Mucosa of gallbladder (tissue), 1 donor: ENCODE data around the gene ACSL3. TPM values are rescaled to one million over a fixed set of nuclear protein-coding genes. Genes with fewer than 3 reads are reported as not detected.

Source experiments
- DNase-seq: peaks from one replicate; pipeline ENCODE4 v3.0.0-alpha.2; 2020; ENCODE audit warnings: low spot score
- total RNA-seq: library from RNA; stranded (reverse); gene quantifications from one replicate; pipeline ENCODE4 v1.2.1, GENCODE V29; 2021
- donor health status: DM: no; HTN: no; CAD: no.

Gene ACSL3
- total RNA-seq, 1 donor from 2014 or later, result 68.5 TPM

DNA sequence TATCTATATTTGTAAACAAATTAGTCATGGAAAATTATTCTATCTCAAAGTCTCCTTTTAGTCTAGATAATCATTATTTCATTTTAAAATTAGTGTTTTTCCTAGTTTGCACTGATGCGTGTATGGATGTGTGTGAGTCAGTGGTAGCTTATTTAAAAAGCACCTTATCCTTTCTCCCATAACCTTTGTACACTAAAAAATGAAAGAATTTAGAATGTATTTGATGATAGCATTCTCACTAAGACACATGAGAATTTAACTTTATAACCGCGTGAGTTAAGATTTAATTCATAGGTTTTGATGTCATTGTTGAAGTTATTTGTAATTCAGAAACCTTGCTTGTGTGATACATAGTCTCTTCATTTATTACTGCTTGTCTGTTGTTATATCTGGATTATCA lies 81.7 kb downstream of the ACSL3 start:
- DNase-seq, result no peak

DNA sequence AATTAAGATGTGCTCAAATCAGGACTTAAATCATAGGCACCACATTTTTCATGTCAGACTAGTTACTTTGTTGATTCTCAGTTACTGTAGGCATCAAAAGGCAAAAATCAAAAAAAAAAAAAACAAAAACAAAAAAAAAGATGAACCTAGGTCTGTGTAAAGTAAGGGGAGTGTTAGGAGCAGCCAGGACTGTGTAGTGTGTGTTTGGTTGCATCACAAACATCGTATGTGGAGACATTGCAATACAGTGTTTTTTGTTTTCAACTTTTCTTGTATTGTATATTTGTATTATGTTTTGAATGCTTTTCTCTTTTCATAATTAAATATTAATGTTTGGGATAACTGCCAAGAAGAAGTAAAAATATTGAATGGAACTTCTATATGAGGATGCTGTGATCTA lies 82.1 kb downstream of the ACSL3 start:
- no peak for DNase-seq

DNA sequence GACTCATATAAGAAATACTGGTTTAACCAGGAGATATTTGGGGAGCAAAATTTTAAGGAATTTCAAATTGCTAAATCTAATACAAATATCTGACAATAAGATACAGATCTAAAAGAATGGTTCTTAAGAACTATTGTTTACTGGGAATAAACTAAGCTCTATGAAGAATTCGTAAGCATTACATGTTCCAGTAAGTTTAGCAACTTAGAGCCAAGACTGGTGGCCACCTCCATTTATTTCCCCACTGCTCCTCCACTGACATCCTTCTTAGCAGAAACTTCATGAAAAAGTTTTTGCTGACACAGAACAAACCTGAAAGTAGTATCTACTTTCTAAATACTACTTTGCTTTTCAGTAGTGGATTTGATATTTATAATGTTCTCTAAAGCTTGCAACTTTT lies 83.0 kb downstream of the ACSL3 start:
- no peak for DNase-seq

DNA sequence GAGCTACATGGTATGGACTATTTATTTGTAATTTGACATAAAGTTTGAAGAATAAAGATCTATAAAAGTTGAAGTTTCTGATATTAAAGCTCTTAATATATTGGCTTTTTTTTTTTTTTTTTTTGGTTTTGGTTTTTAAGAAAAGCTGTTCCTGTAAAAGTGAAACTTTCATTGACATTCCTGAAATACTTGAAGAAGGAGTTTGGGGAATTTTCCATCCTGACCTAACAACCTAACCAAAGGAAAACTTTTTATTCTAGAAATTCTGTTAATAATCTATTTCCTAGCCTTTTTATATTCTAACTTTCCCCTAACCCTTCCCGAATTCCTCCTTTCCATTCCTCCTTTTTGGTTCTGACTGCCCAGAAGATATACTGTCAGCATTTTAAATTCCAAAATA lies 83.7 kb downstream of the ACSL3 start:
- no peak for DNase-seq

DNA sequence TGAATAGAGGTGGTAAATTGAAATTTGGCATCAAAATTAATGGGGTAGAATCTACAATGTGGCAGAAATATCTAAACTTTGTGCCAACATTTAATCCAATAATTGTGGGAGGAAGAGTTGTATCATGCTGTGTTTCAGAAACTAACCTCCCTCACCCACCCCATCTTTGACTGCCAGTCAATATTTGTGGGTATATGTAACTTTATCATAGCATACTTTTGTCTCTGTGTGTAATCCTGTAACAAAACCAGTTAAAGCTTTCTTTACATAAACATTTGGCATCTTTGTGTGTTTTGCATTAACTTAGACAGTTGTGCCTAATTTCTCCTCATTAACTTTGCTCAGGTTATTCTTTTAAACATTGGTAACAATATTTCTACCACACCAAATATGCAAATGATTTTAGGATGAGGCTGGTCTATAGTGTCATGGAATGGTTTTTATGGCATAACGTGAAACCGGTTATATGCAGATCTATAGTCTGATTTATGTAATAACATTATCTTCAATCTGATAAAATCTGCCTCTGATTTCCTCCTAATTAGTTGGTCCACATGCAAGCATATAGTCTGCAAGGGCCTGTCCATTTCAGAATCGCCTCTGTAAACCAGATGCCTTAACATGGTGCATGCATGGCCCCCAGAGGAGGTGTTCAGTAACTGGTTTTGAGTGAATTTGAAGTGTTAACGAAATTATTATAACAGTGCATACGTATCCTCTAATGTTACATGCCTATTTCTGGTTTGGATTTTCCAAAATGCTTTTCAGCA lies 84.3 kb downstream of the ACSL3 start:
- DNase-seq, result no peak

DNA sequence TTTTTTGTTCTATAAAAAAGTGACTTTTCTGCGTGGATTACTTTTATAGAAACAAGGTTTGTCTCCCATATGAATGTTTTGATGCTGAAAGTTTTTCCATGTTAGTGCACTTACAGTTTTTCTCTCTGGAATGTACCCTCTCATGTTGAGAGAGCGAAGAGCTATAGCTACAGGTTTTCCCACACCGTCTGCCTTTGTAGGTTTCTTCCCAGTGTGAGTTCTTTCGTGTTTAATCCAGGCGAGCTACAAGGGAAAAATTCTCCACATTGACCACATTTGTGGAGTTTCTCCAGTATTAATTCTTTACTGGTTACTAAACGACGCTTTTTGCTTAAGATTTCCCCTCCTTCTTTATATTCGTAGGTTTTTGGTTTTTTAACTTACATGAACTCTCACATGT lies 85.1 kb downstream of the ACSL3 start:
- DNase-seq, result no peak

DNA sequence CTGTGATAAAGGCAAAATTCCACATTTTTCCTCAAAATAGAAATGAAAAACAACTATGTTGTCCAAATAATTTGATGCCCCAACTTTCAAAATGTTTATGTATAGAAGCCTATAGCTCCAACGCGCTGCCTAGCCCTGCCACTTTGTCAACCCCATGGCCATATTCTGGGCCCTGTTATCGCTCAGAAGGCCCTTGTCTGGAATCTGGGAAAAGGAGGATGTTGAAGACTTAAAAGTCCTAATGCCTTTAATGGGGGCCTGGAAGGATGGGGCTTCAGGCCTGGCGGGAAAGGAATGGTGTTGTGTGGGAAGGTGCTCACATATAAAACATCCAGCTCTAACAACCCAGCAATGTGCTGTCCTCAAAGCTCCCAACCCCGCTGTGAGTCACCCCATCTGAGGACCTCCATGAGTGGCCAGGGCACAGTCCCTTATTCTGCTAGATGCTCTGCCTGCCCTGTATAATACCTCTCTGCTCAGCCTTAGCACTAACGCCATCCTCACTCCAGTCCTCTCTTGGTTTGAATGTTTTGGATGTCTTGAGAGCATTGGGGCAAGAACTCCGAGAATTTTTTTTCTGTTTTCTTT lies 86.0 kb downstream of the ACSL3 start:
- DNase-seq, result no peak

DNA sequence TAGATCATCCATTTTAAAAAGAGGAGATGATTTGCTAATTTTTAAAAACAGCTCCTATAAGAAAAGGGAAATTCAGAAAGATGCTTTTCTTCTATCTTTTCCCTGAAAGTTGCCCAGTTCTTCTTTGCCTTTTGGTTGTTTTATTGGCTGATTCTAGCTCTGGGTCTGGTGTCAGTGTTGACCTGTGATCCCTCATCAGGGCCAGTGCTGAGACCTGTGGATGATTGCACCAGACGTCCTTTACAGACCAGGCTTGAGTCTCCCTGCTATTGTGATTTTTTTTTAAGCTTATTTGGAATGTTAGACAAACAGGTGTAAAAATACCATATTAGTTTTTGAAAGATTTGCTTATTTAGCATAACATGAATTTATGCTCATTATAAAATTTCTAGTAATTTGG lies 88.2 kb downstream of the ACSL3 start:
- DNase-seq, result no peak

DNA sequence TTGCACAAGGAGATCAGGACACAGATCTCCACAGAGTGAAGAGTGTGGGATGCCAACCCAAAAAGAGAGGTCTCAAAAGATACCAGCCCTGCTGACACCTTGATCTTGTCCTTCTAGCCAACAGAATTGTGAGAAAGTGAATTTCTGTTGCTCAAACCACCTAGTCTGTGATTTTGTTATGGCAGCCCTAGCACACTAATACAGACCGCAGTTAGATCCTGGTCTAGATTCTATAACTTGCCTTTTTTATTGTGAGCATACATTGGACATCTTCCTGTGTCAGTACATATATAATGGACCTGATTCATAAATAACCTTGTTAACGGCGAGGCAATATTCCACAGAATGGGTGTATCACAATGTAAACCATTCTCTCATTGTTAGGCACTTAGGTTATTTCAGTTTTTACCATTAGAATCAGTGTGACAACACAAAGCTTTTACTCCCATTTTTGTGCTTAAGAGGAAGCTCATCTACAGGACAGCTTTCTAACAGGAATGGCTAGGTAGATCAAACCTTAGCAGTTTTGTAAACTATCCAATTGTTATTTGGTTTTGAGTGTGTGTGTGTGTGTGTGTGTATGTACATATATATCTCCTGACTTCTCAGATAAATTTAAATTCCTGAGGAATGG lies 89.0 kb downstream of the ACSL3 start:
- DNase-seq, result no peak

DNA sequence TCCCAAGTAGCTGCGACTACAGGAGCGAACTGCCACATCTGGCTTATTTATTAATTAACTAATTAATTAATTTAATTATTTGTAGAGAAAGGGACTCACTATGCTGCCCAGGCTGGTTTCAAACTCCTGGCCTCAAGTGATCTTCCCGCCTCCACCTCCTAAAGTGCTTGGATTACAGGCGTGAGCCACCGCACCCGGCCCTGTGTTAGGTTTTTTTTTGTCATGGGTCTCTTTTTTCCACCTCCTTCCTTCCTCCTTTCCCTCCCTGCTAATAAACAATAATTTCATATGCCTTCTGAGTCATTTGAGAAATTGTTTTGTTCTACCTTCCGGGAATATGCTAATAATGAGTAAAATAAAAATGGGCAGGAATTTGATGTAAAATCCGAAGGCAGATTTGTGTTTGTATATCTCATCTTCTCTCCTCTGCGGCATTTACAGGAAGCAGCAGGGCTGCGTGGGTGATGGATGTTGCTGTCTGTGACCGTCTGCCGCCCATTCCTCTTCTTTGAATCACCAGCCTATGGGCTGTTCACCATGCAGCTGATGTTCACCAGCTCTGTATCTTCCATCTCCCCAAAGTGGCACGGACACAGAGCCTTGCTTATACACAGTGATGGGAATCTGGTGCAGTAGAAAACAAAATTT lies 89.9 kb downstream of the ACSL3 start:
- no peak for DNase-seq

DNA sequence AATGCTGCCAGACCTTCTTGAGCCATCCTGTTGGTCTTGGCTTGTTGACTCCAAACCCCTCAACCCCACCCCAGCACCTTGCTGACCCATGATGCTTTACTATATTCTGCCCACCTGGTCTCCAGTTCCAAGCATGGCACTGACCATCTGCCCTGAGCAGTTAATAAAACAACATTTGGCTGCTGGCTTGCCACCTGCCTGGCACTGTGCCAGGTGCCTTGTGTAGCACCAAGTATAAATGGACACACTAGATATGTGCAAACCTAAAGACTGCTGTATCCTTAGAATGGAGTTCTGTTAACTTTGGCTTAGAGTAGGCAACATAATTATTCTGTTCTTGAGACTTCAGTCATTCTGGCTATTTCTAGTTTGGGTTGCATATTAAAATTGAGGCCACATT lies 91.4 kb downstream of the ACSL3 start:
- no peak for DNase-seq

DNA sequence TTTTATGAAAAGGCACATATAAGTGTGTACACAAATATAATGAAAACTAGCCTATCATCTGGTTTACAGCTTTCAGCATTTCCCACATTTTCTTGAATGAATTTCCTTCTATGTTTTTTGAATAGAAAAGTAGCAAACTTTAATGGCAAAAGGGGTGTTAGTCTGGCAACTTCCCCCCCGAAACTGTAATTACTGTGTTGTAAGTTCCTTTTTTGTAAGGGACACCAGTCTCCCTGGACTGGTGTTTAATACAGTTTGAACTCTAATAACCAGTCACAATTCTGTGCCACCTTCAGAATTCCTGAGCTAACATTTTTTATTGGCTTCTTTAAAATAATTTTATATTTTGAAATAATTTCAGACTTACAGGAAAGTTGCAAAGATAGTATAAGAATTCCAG lies 94.2 kb downstream of the ACSL3 start:
- no peak for DNase-seq

DNA sequence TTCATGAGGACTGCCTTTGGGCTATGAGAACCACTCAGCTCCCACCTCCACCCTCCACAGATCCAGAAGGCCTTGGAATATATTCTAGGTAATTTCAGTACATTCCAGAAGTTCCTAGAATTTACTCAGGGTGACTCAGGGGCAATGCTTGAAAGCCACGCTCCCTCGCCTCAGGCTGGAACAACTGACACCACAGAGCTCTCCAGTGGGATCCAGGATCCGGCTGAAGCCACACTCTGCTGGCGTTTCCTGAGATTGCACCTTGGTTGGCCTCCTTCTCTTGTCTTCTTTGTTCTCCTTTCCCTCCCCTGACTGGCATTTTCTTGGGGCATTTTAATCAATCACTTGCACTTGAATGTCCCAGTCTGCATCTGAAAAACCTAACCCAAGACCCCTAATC lies 98.5 kb downstream of the ACSL3 start:
- DNase-seq, result no peak

DNA sequence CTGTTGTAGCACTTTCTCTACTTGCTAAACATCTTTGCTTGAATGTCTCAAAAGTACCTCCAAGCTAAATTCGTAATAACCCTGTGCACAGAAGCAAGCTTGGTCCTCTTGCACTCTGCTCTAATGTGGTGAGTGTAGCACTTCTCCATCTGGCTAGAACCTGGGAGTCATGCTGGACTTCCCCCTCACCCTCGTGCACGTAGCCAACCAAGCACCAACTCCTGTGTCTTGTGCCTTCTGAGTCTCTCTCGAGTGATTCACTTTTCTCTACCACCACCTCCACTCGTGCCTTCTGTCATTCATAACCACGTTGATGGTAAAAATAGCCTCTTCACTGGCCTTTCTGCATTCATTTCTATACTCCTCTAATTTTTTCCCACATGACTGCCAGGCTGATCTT lies 99.3 kb downstream of the ACSL3 start:
- no peak for DNase-seq

DNA sequence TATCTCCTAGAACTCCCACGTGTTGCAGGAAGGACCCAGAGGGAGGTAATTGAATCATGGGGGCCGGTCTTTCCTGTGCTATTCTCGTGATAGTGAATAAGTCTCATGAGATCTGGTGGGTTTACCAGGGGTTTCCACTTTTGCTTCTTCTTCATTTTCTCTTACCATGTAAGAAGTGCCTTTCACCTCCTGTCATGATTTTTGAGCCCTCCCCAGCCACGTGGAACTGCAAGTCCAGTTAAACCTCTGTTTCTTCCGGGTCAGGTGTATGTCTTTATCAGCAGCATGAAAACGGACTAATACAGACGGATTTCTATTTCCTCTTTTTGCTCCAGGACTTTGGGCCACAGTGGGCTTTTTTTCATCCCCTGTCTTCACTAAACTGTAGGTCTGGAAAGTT lies 102.8 kb downstream of the ACSL3 start:
- no peak for DNase-seq

DNA sequence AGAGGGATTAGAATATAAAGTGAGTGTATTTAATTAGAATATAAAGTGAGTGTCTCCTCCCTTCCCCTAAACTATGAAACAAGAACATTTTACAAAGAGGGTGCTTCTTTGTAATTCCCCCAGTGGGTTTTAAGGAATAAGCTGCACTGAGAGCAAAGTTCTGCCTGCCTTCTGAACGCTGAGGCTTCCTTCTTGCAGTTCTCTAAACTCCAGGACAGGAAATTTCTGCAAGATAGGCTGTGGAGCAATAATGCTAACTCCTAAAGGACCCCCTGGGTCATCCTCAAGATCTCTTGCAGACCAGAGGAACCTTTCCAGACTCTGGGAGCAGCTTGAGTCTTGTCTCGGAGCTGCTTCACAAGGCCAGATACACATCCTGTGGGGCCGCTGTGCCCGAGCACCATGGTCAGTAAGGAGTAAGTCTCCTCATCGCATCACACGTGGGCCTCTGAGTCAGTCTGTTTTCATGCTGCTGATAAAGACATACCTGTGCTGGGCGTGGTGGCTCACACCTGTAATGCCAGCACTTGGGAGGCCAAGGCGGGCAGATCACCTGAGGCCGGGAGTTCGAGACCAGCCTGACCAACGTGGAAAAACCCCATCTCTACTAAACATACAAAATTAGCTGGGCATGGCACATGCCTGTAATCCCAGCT lies 103.7 kb downstream of the ACSL3 start:
- DNase-seq, result no peak

DNA sequence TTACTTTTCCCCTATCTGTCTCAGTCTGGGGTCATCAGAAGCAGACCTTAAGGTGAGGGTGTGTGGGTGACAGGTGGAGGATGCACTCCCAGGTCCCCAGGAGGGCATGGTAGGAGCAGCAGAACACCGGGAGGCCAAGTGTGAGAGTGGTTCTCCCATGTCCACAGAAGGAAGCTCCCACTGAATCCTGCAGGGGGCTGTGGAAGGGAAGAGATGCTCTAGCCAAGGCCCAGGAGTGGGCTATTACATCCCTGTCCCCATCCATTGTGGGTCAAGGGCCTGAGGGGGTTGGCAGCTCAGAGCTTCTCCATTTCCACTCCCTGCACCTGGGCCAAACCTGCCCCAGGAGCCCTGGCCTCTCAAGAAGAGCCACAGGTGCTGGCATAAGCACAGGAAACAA lies 104.7 kb downstream of the ACSL3 start:
- DNase-seq, result no peak

DNA sequence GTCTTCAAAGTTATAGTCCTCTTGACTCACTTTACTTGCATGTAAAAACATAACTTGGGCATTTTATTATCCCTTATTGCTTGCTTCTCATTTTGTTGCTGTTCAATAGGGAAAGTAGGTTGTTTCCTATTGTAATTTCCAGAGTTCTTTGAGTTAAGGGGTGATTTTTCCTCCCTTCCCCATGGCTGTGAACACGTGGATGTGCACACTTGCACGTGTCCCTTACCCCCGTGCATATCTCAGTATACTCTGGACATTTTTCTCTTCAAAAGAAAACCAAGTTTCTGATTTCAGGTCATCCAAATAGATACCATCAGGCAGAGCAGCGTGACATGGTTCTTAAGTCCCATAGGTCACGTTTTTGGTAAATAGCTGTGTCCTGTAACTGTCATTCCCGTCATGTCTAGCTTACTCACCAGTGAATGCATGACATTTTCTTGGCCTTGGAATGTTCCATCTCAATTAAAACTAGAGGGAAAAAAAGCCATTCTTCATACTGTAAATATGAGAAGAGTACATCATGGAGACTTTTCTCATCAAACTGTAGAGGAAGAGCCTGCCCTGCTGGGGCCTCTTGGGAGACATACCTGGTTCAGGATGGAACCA lies 107.8 kb downstream of the ACSL3 start:
- DNase-seq, result no peak

DNA sequence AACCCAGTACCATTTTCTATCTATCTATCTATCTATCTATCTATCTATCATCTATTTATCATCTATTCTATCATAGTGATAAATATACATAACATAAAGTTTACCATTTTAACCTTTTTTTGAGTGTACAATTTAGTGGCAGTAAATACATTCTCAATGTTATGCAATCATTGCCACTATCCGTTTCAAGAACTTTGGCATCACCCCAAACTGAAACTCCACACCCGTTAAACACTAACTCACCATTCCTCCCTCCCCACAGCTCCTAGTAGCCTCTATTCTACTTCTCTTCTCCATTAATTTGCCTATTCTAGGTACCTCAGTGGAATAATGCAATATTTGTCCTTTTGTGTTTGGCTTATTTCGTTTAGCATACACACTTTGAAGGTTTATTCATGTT lies 108.7 kb downstream of the ACSL3 start:
- no peak for DNase-seq

DNA sequence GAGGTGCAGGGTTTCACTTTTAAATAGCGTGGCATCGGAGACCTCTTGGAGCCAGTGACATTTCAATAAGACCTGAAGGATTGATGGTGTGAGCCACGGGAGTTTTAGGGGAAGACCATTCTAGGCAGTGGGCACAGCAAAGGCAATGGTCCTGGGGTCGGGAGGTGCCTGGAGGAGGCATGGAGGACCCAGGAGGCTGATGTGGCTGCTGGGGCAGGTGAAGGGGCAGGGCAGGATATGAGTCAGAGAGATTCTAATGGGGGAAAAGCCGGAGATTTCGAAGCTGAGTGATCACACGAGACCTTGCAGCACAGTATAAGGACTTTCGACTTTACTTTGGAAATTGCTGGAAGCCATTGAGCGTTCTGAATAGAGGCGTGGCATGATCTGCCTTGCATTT lies 111.6 kb downstream of the ACSL3 start:
- no peak for DNase-seq

DNA sequence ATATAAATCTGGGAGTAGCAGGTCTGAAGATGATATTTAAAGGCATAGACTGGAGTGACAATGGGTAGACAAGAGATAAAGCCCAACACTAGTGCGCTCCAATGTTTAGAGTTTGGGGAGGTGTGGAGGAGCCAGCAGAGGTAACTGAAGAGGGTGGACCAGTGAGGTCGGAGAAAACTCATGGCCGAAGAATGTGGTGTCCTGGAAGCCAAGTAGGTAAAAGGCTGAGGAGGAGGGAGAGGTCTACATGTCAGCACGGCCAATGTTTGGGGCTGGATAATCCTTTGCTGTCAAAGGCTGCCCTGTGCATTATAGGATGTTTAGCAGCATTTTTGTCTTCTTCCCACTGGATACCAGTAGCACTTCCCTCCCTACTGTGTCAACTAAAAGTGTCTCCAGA lies 112.4 kb downstream of the ACSL3 start:
- no peak for DNase-seq

DNA sequence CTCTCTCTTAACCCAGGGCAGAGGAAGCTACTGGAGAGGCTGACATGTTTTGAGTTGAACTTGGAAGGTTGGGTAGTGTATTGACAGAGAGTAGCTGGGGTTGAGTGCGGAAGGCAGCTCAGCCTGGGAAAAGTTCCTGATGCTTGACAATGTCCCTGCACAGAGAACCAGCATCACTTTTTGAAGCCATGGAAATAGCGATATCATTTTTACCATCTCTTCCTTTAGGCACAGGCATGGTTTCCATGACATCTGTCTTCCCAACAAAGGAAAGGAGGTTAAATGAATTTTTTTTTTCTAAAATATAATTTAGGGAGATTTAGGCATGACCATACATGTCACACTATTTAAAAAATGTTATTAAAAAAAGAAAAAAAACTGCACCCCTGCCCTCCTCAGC lies 112.9 kb downstream of the ACSL3 start:
- DNase-seq, result no peak
